Panc1 (cell line): ENCODE data around the gene PRDM12. TPM values are rescaled to one million over a fixed set of nuclear protein-coding genes. Genes with fewer than 3 reads are reported as not detected.

Source experiments
- ATAC-seq: fragments of 200-7000 bp; cut with Tn5 transposase; 2 replicates; pipeline ENCODE4 v1.9.1; 2020; ENCODE audit warnings: mild to moderate bottlenecking, moderate library complexity
- Bru-seq: library from RNA; stranded (reverse); fragments of 400-500 nt; gene quantifications from one replicate; lab custom pipeline; 2021; lab: Mats Ljungman, UMichigan
- BruChase-seq, 2 experiments: library from RNA; stranded (reverse); fragments of 400-500 nt; gene quantifications; one replicate each; lab custom pipeline; 2021; lab: Mats Ljungman, UMichigan
- BruUV-seq: library from RNA; stranded (reverse); fragments of 400-500 nt; replicated peaks from 2 replicates; lab custom pipeline; 2021; lab: Mats Ljungman, UMichigan
- CTCF ChIA-PET: fragments of 300-600 bp; sonication (Branson Sonifier 250); formaldehyde crosslinking; loops from one replicate; lab custom pipeline; 2022; ENCODE audit warnings: antibody characterized with exemption; lab: Charles Lee
- POLR2A ChIA-PET: fragments of 300-600 bp; sonication (Branson Sonifier 250); formaldehyde crosslinking; loops from one replicate; lab custom pipeline; 2022; ENCODE audit warnings: antibody characterized with exemption; lab: Charles Lee
- DNase-seq: peaks from one replicate; pipeline ENCODE4 v3.0.0-alpha.2; 2010; ENCODE audit warnings: low read depth, low spot score
- H3K27ac ChIP-seq: 2 replicates; pipeline ENCODE4 v1.5.1; 2011; ENCODE audit warnings: mild to moderate bottlenecking, low read length, inconsistent platforms
- H3K27me3 ChIP-seq: fragments of 200-500 bp; sonication (Bioruptor generic); 2 replicates; pipeline ENCODE4 v1.6.0; 2014; ENCODE audit warnings: low read length, inconsistent platforms; ENCODE audit not compliant: control insufficient read depth, insufficient read depth
- H3K36me3 ChIP-seq: fragments of 200-500 bp; sonication (Bioruptor generic); 2 replicates; pipeline ENCODE4 v1.5.1; 2014; ENCODE audit warnings: inconsistent platforms, mild to moderate bottlenecking, low read length, moderate library complexity; ENCODE audit not compliant: control insufficient read depth, insufficient read depth
- H3K4me1 ChIP-seq: 2 replicates; pipeline ENCODE4 v1.5.1; 2011; ENCODE audit warnings: inconsistent platforms, mild to moderate bottlenecking, low read length, moderate library complexity; ENCODE audit not compliant: control insufficient read depth, insufficient read depth
- H3K4me3 ChIP-seq, 2 experiments: 2 replicates each; pipeline ENCODE4 v1.5.1; 2011 to 2012; ENCODE audit warnings: low read depth in 2 of 2, low read length in 2 of 2, mild to moderate bottlenecking in 2 of 2, inconsistent platforms in 1 of 2, moderate library complexity in 1 of 2
- H3K9me3 ChIP-seq: fragments of 200-500 bp; sonication (Bioruptor generic); 2 replicates; pipeline ENCODE4 v1.5.1; 2014; ENCODE audit warnings: low read depth, mild to moderate bottlenecking, inconsistent platforms, low read length, moderate library complexity; ENCODE audit not compliant: control insufficient read depth, insufficient read depth
- POLR2AphosphoS5 ChIP-seq: IDR thresholded peaks from 2 replicates; pipeline ENCODE4 v1.6.1; 2012; ENCODE audit warnings: mild to moderate bottlenecking, low read depth, low read length, moderate library complexity
- SIN3A ChIP-seq: IDR thresholded peaks from 2 replicates; pipeline ENCODE4 v1.6.1; 2012; ENCODE audit warnings: low read depth, mild to moderate bottlenecking, low read length, moderate library complexity, borderline replicate concordance; ENCODE audit not compliant: insufficient read depth
- TCF7L2 ChIP-seq: IDR thresholded peaks from 2 replicates; pipeline ENCODE4 v1.6.1; 2011; ENCODE audit warnings: mild to moderate bottlenecking, low read depth, low read length, inconsistent platforms
- in situ Hi-C: cut with HindIII; loops from 2 replicates; pipeline ENCODE4 v1.10.0; 2016; ENCODE audit warnings: low sequenced_read_pairs, low pct_unique_long_range_greater_than_20kb
- intact Hi-C: fragments of 100-400 bp; cut with micrococcal nuclease; formaldehyde crosslinking; loops from one replicate; pipeline ENCODE4 v1.10.0; 2022; ENCODE audit not compliant: unreplicated experiment
- long read RNA-seq: library from polyadenylated mRNA; unstranded; transcript quantifications from one replicate; pipeline ENCODE4 v2.0.0, GENCODE V29; 2021; ENCODE audit not compliant: unreplicated experiment
- polyA plus RNA-seq: library from polyadenylated mRNA; unstranded; fragments of >200 nt; gene quantifications from one replicate; pipeline ENCODE4 v1.2.1, GENCODE V29; 2012; ENCODE audit warnings: missing spikeins; ENCODE audit not compliant: insufficient read length
- total RNA-seq: library from RNA; stranded (reverse); gene quantifications from one replicate; pipeline ENCODE4 v1.2.1, GENCODE V29; 2021; ENCODE audit not compliant: unreplicated experiment
- TF ChIP-seq, protein P1 (sequence below), 2 experiments: IDR thresholded peaks; 2 replicates each; pipeline ENCODE4 v1.6.1; 2011 to 2012; ENCODE audit warnings: low read depth in 2 of 2, control low read depth in 1 of 2, low read length in 1 of 2, mild to moderate bottlenecking in 1 of 2, moderate library complexity in 1 of 2; ENCODE audit not compliant: insufficient read depth in 1 of 2
- TF ChIP-seq, protein P2 (sequence below): fragments of 450-650 bp; IDR thresholded peaks from 2 replicates; pipeline ENCODE4 v1.5.1; 2017; ENCODE audit warnings: mild to moderate bottlenecking

The PRDM12 gene
- total RNA-seq (0.08 TPM), Bru-seq, nascent RNA (percentile 3 among the genes with signal in this experiment), BruChase-seq, experiment 1, labeled RNA remaining after a 2-hour chase (not detected), BruChase-seq, experiment 2, labeled RNA remaining after a 6-hour chase (not detected)
- 0.08 TPM for polyA plus RNA-seq
- long read RNA-seq: 0 reads

DNA sequence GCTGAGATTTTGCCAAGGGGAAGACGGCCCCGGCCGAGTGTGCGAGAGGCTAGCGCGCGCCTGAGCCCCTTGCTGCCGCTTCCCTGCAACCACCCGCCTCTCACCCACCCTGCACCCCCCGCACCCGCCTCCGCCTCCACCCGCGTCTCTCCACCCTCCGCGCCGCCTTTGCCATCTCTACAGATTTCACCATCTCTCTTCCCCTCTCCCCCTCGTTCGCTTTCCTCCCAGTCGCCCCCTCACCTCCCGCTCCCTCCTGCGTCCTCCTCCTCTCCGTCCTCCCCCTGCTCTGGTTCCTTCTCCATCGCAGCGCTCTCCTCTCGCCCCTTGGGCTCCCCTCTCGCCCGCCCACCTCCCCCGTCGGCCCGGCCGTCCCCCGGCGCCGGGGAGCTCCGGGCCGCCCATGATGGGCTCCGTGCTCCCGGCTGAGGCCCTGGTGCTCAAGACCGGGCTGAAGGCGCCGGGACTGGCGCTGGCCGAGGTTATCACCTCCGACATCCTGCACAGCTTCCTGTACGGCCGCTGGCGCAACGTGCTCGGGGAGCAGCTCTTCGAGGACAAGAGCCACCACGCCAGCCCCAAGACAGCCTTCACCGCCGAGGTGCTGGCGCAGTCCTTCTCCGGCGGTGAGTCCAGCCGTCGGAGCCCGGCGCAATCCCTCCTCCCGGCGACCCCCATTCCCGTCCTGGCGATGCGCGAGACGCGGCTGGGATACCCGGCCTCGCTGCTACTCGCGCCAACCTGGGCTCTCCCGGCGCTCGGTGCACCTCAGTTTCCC, at the start of gene PRDM12:
Gene PRDM12, plus strand, starts transcription at position 344 of the 778 bp plus-strand sequence. Its CDS starts 60 bp downstream, at position 404.
- BruUV-seq: no TSS peak
- Histone ChIP-seq H3K27ac (no peak within 1 kb of the TSS), H3K36me3 (no peaks in the 10 kb centered on the region), H3K9me3 (no peaks in the 10 kb centered on the region), H3K4me3 (no peak within 1 kb of the TSS), H3K4me1 (no peaks in the 10 kb centered on the region), H3K27me3 (peaks cover 2% of the 10 kb centered on the region; the same call in 1 of the 2 replicates)
- intact Hi-C loops: no loop called here
- DNase-seq (no peak), ATAC-seq (no peak)
- in situ Hi-C loops: no loop called here
- CTCF ChIA-PET: no interaction called here
- POLR2A ChIA-PET: interaction anchor here (0.6 to 0.7 kb wide), 2 partner anchors 459 to 744 kb away, joined by 4 to 9 read pairs; no protein-coding TSS in a partner anchor
- no peak for TF ChIP-seq POLR2AphosphoS5
- no peak for TF ChIP-seq SIN3A
- TF ChIP-seq, protein P1, sequence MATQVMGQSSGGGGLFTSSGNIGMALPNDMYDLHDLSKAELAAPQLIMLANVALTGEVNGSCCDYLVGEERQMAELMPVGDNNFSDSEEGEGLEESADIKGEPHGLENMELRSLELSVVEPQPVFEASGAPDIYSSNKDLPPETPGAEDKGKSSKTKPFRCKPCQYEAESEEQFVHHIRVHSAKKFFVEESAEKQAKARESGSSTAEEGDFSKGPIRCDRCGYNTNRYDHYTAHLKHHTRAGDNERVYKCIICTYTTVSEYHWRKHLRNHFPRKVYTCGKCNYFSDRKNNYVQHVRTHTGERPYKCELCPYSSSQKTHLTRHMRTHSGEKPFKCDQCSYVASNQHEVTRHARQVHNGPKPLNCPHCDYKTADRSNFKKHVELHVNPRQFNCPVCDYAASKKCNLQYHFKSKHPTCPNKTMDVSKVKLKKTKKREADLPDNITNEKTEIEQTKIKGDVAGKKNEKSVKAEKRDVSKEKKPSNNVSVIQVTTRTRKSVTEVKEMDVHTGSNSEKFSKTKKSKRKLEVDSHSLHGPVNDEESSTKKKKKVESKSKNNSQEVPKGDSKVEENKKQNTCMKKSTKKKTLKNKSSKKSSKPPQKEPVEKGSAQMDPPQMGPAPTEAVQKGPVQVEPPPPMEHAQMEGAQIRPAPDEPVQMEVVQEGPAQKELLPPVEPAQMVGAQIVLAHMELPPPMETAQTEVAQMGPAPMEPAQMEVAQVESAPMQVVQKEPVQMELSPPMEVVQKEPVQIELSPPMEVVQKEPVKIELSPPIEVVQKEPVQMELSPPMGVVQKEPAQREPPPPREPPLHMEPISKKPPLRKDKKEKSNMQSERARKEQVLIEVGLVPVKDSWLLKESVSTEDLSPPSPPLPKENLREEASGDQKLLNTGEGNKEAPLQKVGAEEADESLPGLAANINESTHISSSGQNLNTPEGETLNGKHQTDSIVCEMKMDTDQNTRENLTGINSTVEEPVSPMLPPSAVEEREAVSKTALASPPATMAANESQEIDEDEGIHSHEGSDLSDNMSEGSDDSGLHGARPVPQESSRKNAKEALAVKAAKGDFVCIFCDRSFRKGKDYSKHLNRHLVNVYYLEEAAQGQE (IDR thresholded peaks at IDR 0.05; ENCODE audit: insufficient read depth in 1 of 2, low read depth in 2 of 2, low read length in 1 of 2): no peak
- no peak for TF ChIP-seq TCF7L2
- TF ChIP-seq, protein P2, sequence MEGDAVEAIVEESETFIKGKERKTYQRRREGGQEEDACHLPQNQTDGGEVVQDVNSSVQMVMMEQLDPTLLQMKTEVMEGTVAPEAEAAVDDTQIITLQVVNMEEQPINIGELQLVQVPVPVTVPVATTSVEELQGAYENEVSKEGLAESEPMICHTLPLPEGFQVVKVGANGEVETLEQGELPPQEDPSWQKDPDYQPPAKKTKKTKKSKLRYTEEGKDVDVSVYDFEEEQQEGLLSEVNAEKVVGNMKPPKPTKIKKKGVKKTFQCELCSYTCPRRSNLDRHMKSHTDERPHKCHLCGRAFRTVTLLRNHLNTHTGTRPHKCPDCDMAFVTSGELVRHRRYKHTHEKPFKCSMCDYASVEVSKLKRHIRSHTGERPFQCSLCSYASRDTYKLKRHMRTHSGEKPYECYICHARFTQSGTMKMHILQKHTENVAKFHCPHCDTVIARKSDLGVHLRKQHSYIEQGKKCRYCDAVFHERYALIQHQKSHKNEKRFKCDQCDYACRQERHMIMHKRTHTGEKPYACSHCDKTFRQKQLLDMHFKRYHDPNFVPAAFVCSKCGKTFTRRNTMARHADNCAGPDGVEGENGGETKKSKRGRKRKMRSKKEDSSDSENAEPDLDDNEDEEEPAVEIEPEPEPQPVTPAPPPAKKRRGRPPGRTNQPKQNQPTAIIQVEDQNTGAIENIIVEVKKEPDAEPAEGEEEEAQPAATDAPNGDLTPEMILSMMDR: no peak

DNA sequence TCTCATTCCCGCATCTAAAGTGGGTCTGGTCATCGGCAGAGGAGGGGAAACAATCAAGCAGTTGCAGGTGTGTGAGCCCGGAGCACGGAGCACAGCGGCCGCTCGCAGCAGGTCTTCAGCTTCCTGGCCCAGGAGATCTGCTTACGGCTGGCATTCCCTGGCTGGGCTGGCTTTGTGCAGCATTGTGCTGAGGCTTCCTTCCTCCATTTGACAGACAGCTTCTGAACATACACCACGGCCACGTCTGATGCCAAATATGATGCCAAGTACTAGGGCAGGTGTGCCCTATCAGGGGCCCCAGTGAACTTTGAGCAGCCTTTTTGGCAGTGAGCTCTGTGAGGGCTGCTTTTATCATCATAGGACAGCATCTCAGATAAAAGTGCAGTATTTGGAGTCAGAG, 47.9 kb upstream of the PRDM12 start:
- intact Hi-C loops (no loop called here), in situ Hi-C loops (no loop called here)
- ChIA-PET POLR2A (no interaction called here), CTCF (no interaction called here)
- Histone ChIP-seq H3K4me3 (no peak overlapping the region), H3K36me3 (peaks cover 14% of the 10 kb centered on the region), H3K27ac (no peak overlapping the region), H3K9me3 (no peaks in the 10 kb centered on the region), H3K27me3 (no peaks in the 10 kb centered on the region), H3K4me1 (no peaks in the 10 kb centered on the region)
- ATAC-seq (no peak), DNase-seq (no peak)
- BruUV-seq: no TSS peak
- TF ChIP-seq SIN3A (no peak), TCF7L2 (no peak), POLR2AphosphoS5 (no peak)
- TF ChIP-seq, protein P1 (IDR thresholded peaks at IDR 0.05; ENCODE audit: insufficient read depth in 1 of 2, low read depth in 2 of 2, low read length in 1 of 2): no peak
- TF ChIP-seq, protein P2: no peak
